ENCODE data around the gene PCDHGA7. TPM values are rescaled to one million over a fixed set of nuclear protein-coding genes. Genes with fewer than 3 reads are reported as not detected.
"Not testable (repeated sequence)": the region's sequence is repeated elsewhere in the genome, so short reads cannot be mapped to it uniquely, and the experiment has no call there.

The PCDHGA7 gene
- 0.09 and 0.43 TPM in 2 replicates for total RNA-seq (2022)
- percentile 29 among the genes with signal in this experiment for Bru-seq, nascent RNA
- BruChase-seq, experiment 1, labeled RNA remaining after a 2-hour chase, result percentile 42 among the genes with signal in this experiment
- percentile 41 among the genes with signal in this experiment for BruChase-seq, experiment 2, labeled RNA remaining after a 6-hour chase
- long read RNA-seq, result 0 reads

GRCh38 chr5:141382469-141383294 is at the start of gene PCDHGA7:
Gene PCDHGA7 (plus strand): TSS chr5:141382742. CDS start chr5:141382900, 158 bp downstream.
- intact Hi-C loops (cut with micrococcal nuclease; ENCODE audit: unreplicated experiment), result no loop called here
- ChIA-PET CTCF (no interaction called here), POLR2A (no interaction called here)
- Mint-ChIP-seq H3K4me3 (ENCODE audit: unreplicated experiment) (no peak within 1 kb of the TSS), H3K27ac (ENCODE audit: unreplicated experiment) (no peak within 1 kb of the TSS), H3K9me3 (ENCODE audit: unreplicated experiment) (no peaks in the 10 kb centered on the region), H3K27me3 (ENCODE audit: insufficient read depth, unreplicated experiment) (no peaks in the 10 kb centered on the region), H3K36me3 (ENCODE audit: insufficient read depth, unreplicated experiment) (no peaks in the 10 kb centered on the region), H3K4me1 (ENCODE audit: low read depth, unreplicated experiment) (no peaks in the 10 kb centered on the region)
- H3K27me3 ChIP-seq (replicated peaks; ENCODE audit: control insufficient read depth, insufficient read depth, low read length), result no peaks in the 10 kb centered on the region
- H3K4me1 ChIP-seq, result no peaks in the 10 kb centered on the region
- no peaks in the 10 kb centered on the region for H3K36me3 ChIP-seq (ENCODE audit: control insufficient read depth, insufficient read depth, low read length)
- DNase-seq, result no peak
- no peaks in the 10 kb centered on the region; the same call in 1 of the 2 replicates for H3K9me3 ChIP-seq
- no peak within 1 kb of the TSS for H3K4me3 ChIP-seq (ENCODE audit: low read depth, low read length)
- TF ChIP-seq, protein P1, sequence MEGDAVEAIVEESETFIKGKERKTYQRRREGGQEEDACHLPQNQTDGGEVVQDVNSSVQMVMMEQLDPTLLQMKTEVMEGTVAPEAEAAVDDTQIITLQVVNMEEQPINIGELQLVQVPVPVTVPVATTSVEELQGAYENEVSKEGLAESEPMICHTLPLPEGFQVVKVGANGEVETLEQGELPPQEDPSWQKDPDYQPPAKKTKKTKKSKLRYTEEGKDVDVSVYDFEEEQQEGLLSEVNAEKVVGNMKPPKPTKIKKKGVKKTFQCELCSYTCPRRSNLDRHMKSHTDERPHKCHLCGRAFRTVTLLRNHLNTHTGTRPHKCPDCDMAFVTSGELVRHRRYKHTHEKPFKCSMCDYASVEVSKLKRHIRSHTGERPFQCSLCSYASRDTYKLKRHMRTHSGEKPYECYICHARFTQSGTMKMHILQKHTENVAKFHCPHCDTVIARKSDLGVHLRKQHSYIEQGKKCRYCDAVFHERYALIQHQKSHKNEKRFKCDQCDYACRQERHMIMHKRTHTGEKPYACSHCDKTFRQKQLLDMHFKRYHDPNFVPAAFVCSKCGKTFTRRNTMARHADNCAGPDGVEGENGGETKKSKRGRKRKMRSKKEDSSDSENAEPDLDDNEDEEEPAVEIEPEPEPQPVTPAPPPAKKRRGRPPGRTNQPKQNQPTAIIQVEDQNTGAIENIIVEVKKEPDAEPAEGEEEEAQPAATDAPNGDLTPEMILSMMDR (IDR thresholded peaks at IDR 0.05; ENCODE audit: insufficient read depth in 1 of 2, low read depth in 1 of 2, low read length in 1 of 2, severe bottlenecking in 1 of 2, unreplicated experiment in 1 of 2), result no peak
- BruUV-seq (replicated peaks), result no TSS peak

GRCh38 chr5:141338538-141339306 is 43.8 kb upstream of the PCDHGA7 start, which contains the start of gene PCDHGA2:
Gene PCDHGA2 (plus strand): TSS chr5:141338760.
- H3K27me3 ChIP-seq (replicated peaks; ENCODE audit: control insufficient read depth, insufficient read depth, low read length), result no peaks in the 10 kb centered on the region
- no peak within 1 kb of the TSS for H3K4me3 ChIP-seq (ENCODE audit: low read depth, low read length)
- BruUV-seq (replicated peaks), result no TSS peak
- Mint-ChIP-seq H3K27ac (ENCODE audit: unreplicated experiment) (no peak within 1 kb of the TSS), H3K4me3 (ENCODE audit: unreplicated experiment) (no peak within 1 kb of the TSS), H3K9me3 (ENCODE audit: unreplicated experiment) (peaks cover 24% of the 10 kb centered on the region), H3K36me3 (ENCODE audit: insufficient read depth, unreplicated experiment) (no peaks in the 10 kb centered on the region), H3K27me3 (ENCODE audit: insufficient read depth, unreplicated experiment) (no peaks in the 10 kb centered on the region), H3K4me1 (ENCODE audit: low read depth, unreplicated experiment) (no peaks in the 10 kb centered on the region)
- intact Hi-C loops (cut with micrococcal nuclease; ENCODE audit: unreplicated experiment), result no loop called here
- H3K9me3 ChIP-seq, result peaks cover 3% of the 10 kb centered on the region; the same call in 1 of the 2 replicates
- no peaks in the 10 kb centered on the region for H3K4me1 ChIP-seq
- TF ChIP-seq, protein P1 (IDR thresholded peaks at IDR 0.05; ENCODE audit: insufficient read depth in 1 of 2, low read depth in 1 of 2, low read length in 1 of 2, severe bottlenecking in 1 of 2, unreplicated experiment in 1 of 2), result peak in 1 of 2 experiments; percentile 13
- H3K36me3 ChIP-seq (ENCODE audit: control insufficient read depth, insufficient read depth, low read length), result no peaks in the 10 kb centered on the region
- no peak for DNase-seq
- POLR2A ChIA-PET, result no interaction called here
- CTCF ChIA-PET, result interaction anchor here (0.8 kb wide), 1 partner anchor 11 kb away, joined by 3 read pairs; the partner anchor contains the start of gene PCDHGB1

- not testable (repeated sequence) for H3K4me3 Mint-ChIP-seq (ENCODE audit: unreplicated experiment); BruUV-seq (replicated peaks)
These were observed 41.7 kb upstream of the PCDHGA7 start for GRCh38 chr5:141340781-141341354.

More at GRCh38 chr5:141340781-141341354, 41.7 kb upstream of the PCDHGA7 start:
- H3K4me1 ChIP-seq; H3K36me3 ChIP-seq (ENCODE audit: control insufficient read depth, insufficient read depth, low read length); CTCF ChIA-PET; POLR2A ChIA-PET; H3K36me3 Mint-ChIP-seq (ENCODE audit: insufficient read depth, unreplicated experiment); H3K4me1 Mint-ChIP-seq (ENCODE audit: low read depth, unreplicated experiment); intact Hi-C loops (cut with micrococcal nuclease; ENCODE audit: unreplicated experiment); DNase-seq; H3K4me3 ChIP-seq (ENCODE audit: low read depth, low read length); H3K27me3 Mint-ChIP-seq (ENCODE audit: insufficient read depth, unreplicated experiment); H3K27ac Mint-ChIP-seq (ENCODE audit: unreplicated experiment); H3K9me3 ChIP-seq; H3K27me3 ChIP-seq (replicated peaks; ENCODE audit: control insufficient read depth, insufficient read depth, low read length): not testable (repeated sequence)
- peaks cover 24% of the 10 kb centered on the region for H3K9me3 Mint-ChIP-seq (ENCODE audit: unreplicated experiment)

All from Caco-2 (cell line).